Posterior vena cava (tissue), 2 donors: ENCODE results near the gene SPAG16. TPM values are rescaled to one million over a fixed set of nuclear protein-coding genes. Genes with fewer than 3 reads are reported as not detected.
"Not testable (repeated sequence)": the region's sequence is repeated elsewhere in the genome, so short reads cannot be mapped to it uniquely, and the experiment has no call there.

Experiments used
- DNase-seq: peaks from one replicate; pipeline ENCODE4 v3.0.0-alpha.2; 2020; ENCODE audit warnings: low spot score
- intact Hi-C, 2 donors: fragments of 100-400 bp; cut with DNase I; formaldehyde crosslinking; loops; one replicate each; pipeline versions ENCODE4 v1.14.1 to v1.14.2; 2022 to 2023
- total RNA-seq, 2 donors: library from RNA; stranded (reverse); fragmentation: NEBNext Ultra II Directional; extraction: Animal tissue kit (Norgen Biotek cat#: 25700); gene quantifications; one replicate each; pipeline ENCODE4 v1.2.1, GENCODE V29; 2021
- donor health status: DM: yes; HTN: yes; CAD: no.
- donor health status: DM: yes; HTN: yes; CAD: no.

The SPAG16 gene
- total RNA-seq, 2 donors from 2014 or later = 23.0 to 28.8 TPM

DNA sequence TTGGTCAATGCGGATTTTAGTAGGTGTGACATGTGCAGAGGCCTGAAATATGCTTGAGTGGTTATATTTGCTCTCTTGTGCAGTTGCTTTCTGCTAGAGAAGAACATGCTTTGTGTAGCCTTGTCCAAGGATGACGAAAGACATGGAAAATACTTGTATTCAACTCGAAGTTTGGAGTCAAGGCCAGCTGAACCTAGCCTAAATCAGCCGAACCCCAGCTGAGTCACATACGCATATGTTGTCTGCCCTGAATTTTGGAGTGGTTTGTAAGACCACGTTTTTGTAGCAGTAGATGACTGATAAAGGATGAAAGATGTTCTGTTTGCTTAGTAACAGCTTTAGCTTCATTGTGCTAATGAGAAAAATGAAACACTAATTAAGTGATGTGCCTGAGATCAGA is 22.5 kb upstream of the SPAG16 start:
- DNase-seq = no peak
- intact Hi-C loops = no loop called here

GRCh38 chr2:213265679-213266078 is 18.6 kb upstream of the SPAG16 start:
- intact Hi-C loops = no loop called here
- DNase-seq = no peak

- intact Hi-C loops = no loop called here
- DNase-seq = no peak
Measured at GRCh38 chr2:213266421-213266820, 17.8 kb upstream of the SPAG16 start.

GRCh38 chr2:213271947-213272346 is 12.3 kb upstream of the SPAG16 start:
- intact Hi-C loops = no loop called here
- DNase-seq = no peak

- intact Hi-C loops = no loop called here
Measured at GRCh38 chr2:213274143-213274542, 10.1 kb upstream of the SPAG16 start.

DNA sequence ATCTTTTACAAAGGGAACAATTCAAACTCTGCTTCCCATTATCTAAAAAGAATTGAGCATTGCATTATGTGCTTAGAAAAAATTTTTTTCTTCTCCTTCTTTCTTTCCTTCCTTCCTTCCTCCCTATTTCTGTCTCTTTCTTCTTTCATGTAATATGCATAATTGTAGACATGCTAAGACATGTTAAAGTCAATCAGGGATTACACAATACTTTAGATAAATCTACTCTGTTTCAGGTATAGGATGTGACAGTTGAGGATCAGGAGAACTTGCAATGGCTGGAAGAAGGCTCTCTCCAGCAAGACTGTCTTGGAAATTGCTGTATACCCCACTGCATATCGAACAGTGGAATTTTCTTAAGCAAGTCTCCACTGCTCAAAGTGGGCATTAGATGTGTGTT is 9.0 kb upstream of the SPAG16 start:
- no peak for DNase-seq
- intact Hi-C loops = no loop called here

More at GRCh38 chr2:213274143-213274542, 10.1 kb upstream of the SPAG16 start:
- no peak for DNase-seq

GRCh38 chr2:213277134-213277533 is 7.1 kb upstream of the SPAG16 start:
- intact Hi-C loops, DNase-seq: not testable (repeated sequence)

- intact Hi-C loops = no loop called here
- DNase-seq = no peak
Measured at GRCh38 chr2:213279116-213279620, 5.1 kb upstream of the SPAG16 start.

- DNase-seq = no peak
- intact Hi-C loops = no loop called here
Measured at GRCh38 chr2:213279971-213280370, 4.3 kb upstream of the SPAG16 start.

DNA sequence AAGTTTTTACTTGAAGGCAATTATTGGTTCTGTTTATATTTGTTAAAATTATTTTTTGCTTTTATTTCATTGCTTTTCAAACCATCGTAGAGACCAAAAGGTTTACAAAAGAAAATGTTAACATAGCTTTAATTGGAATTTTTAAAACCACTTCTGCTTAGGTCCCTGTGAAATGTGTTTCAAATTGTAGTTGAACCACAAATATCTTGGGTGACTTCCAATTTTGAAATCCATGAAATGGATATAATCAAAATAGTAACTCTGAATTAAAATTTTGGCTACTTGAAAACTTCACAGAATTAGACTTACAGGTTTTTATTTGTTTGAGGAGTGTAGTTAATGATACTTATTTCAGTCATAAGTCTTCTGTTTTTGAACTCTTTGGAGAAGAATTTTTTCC is 3.1 kb upstream of the SPAG16 start:
- intact Hi-C loops = no loop called here
- no peak for DNase-seq

DNA sequence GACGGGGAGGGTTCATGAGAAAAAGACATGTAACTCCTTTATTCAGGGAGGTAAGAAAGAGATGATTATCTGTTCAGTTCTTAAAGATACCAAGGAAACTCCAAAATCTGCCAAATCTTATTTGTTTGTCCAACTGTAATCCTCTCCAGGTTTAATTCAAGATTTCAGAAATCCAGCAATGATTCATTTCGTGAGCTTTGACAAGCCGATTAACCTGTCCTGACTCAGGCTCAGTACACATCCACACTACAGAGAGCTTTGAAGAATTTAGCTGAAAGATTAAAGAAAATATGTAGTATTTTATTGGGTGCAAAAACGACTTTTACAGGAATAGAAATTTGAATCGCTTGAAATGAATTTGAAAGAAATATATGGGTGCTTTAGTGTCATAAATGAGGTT is 1.1 kb downstream of the SPAG16 start:
- no peak for DNase-seq
- intact Hi-C loops = no loop called here

DNA sequence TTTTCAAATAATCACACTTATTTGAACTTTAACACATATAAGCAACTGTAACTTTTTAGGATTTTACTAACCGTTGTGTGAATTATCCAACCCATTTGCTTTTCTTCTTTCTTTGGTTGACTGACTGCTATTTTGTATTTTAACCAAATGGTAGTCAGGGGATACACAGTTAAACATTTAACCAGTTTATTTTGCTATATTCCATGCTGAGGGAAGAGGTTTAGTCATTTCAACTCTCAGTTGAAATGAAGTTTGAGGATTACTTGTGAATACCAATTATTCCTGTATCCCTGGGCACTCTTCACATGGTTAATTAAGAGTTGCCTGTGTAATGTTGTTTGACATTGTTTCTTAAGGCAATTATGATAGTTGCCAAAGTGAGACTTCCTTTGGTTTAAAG is 1.9 kb downstream of the SPAG16 start:
- intact Hi-C loops = no loop called here
- DNase-seq = no peak

GRCh38 chr2:213288913-213289700 is 4.8 kb downstream of the SPAG16 start:
- DNase-seq = no peak
- intact Hi-C loops = no loop called here

DNA sequence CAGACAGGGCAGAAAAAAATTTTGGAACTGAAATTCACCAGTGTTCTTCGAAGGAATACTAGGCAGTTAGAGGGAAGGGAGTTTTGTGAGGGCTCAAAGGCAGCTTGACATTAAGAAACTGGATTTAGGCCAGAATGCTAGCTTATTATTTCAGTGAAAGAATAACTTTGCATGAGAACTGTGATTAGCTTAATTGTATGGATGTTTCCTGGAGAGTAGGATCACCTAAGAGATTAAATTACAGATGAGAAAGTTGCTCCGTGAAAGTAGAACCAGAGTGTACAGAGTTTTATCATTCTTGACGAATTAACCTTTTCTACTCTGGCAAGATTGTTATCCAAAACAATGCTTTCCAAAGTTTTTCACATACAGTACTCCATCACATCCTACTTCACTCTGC is 6.2 kb downstream of the SPAG16 start:
- intact Hi-C loops = no loop called here
- DNase-seq = no peak

GRCh38 chr2:213296270-213296669 is 12.0 kb downstream of the SPAG16 start:
- intact Hi-C loops = no loop called here
- DNase-seq = no peak

DNA sequence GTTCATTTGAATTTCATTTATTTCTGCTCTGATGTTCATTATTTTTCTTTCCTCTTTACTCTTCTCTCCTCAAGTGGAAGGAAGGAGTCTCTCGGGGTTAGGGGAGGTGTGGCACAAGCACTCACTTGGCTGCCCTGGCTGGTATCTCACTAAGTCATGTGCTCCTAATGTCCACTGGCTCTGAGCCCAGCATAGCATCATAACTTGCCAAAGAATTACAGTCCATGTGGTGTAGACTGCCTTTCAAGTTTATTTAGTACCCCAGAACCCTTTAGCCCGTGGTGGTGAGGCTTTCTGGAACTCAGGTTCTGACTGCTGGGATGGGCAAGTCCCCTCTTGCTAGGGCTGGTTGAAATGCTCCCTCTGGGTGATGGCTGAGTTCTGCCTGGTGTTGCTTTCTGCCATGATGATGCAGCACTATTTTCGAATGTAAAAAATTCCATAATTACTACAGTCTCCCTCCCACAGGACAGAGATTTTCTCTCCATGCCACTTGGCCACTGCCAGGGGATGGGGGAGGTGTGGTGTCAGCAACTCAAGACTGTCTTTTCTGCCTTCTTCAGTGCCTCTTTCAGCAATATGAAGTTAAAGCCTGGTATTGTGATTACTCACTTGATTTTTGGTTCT is 22.2 kb downstream of the SPAG16 start:
- intact Hi-C loops = no loop called here
- no peak for DNase-seq

GRCh38 chr2:213315168-213315876 is 31.1 kb downstream of the SPAG16 start:
- intact Hi-C loops = no loop called here

GRCh38 chr2:213316001-213316735 is 31.9 kb downstream of the SPAG16 start:
- DNase-seq = no peak

More at GRCh38 chr2:213315168-213315876, 31.1 kb downstream of the SPAG16 start:
- DNase-seq = no peak

GRCh38 chr2:213317929-213318328 is 33.7 kb downstream of the SPAG16 start:
- no peak for DNase-seq
- intact Hi-C loops = no loop called here

More at GRCh38 chr2:213316001-213316735, 31.9 kb downstream of the SPAG16 start:
- intact Hi-C loops = no loop called here
